Endodermal cell (in vitro differentiated cells): Measurements from ENCODE around the gene UBE2E3. TPM values are rescaled to one million over a fixed set of nuclear protein-coding genes. Genes with fewer than 3 reads are reported as not detected.

Experiments used
- DNase-seq: peaks from one replicate; pipeline ENCODE4 v3.0.0-alpha.2; 2017
- H3K27ac ChIP-seq: 2 replicates; pipeline ENCODE4 v1.5.1; 2013; ENCODE audit warnings: mild to moderate bottlenecking, low read depth, low read length, moderate library complexity
- H3K27me3 ChIP-seq: 2 replicates; pipeline ENCODE4 v1.6.1; 2013; ENCODE audit warnings: mild to moderate bottlenecking, low read length, moderate library complexity; ENCODE audit not compliant: insufficient read depth, control insufficient read depth, poor library complexity, severe bottlenecking
- H3K36me3 ChIP-seq: 2 replicates; pipeline ENCODE4 v1.7.0; 2013; ENCODE audit warnings: mild to moderate bottlenecking, low read length, moderate library complexity; ENCODE audit not compliant: control insufficient read depth, insufficient read depth
- H3K4me1 ChIP-seq: one replicate; pipeline ENCODE4 v1.7.0; 2013; ENCODE audit warnings: low read length; ENCODE audit not compliant: control insufficient read depth, insufficient read depth
- H3K4me3 ChIP-seq: 2 replicates; pipeline ENCODE4 v1.5.1; 2013; ENCODE audit warnings: mild to moderate bottlenecking, low read length, moderate library complexity
- H3K9ac ChIP-seq: 2 replicates; pipeline ENCODE4 v1.6.1; 2013; ENCODE audit warnings: mild to moderate bottlenecking, low read length, moderate library complexity; ENCODE audit not compliant: poor library complexity, severe bottlenecking; ENCODE audit errors: extremely low read depth
- H3K9me3 ChIP-seq: 2 replicates; pipeline ENCODE4 v1.6.1; 2013; ENCODE audit warnings: mild to moderate bottlenecking, low read length, moderate library complexity; ENCODE audit not compliant: control insufficient read depth
- H3K27ac Mint-ChIP-seq: 2 replicates; pipeline ENCODE4 v1.8.0; 2020; ENCODE audit warnings: mixed read lengths
- H3K27me3 Mint-ChIP-seq: 2 replicates; pipeline ENCODE4 v1.8.0; 2021; ENCODE audit warnings: mild to moderate bottlenecking, mixed read lengths; ENCODE audit not compliant: insufficient read depth
- H3K36me3 Mint-ChIP-seq: 2 replicates; pipeline ENCODE4 v1.8.0; 2020; ENCODE audit warnings: low read depth, mixed read lengths
- H3K4me1 Mint-ChIP-seq: 2 replicates; pipeline ENCODE4 v1.8.0; 2020; ENCODE audit warnings: mixed read lengths
- H3K4me3 Mint-ChIP-seq: 2 replicates; pipeline ENCODE4 v1.8.0; 2020; ENCODE audit warnings: mild to moderate bottlenecking, moderate library complexity, mixed read lengths
- H3K9me3 Mint-ChIP-seq: 2 replicates; pipeline ENCODE4 v1.8.0; 2020; ENCODE audit warnings: mild to moderate bottlenecking, mixed read lengths
- CTCF ChIP-seq: fragments of 200-600 bp; sonication (generic); conservative IDR thresholded peaks from 2 replicates; pipeline ENCODE4 v1.5.0; 2021; ENCODE audit warnings: antibody characterized with exemption, mild to moderate bottlenecking
- WGBS, 2 experiments: methylation state at CpG; one replicate each; pipeline versions ENCODE4 v1.1.5 to v1.1.7; 2013; ENCODE audit warnings: missing lambda C conversion rate in 2 of 2, mixed read lengths in 1 of 2; ENCODE audit not compliant: insufficient coverage in 1 of 2, insufficient read length in 1 of 2; 5-methylcytosine and 5-hydroxymethylcytosine counted together
- total RNA-seq, 2 donors: library from RNA; stranded (reverse); fragmentation: NEBNext Ultra II Directional in 1 of 2; extraction: Animal tissue kit (Norgen Biotek cat#: 25700) in 1 of 2; gene quantifications; 2 replicates in 1 of 2; 3 replicates in 1 of 2; pipeline ENCODE4 v1.2.1, GENCODE V29; 2021

The UBE2E3 gene
- total RNA-seq, 2 donors from 2014 or later: 84.2 to 85.0 TPM

- no peak for TF ChIP-seq CTCF
- DNase-seq: no peak
These were observed 24.4 kb downstream of the UBE2E3 start for GRCh38 chr2:181004647-181005325.

GRCh38 chr2:181005326-181005655 lies 24.9 kb downstream of the UBE2E3 start:
- Mint-ChIP-seq H3K27ac (no peak overlapping the region), H3K4me1 (peaks cover 30% of the 10 kb centered on the region), H3K27me3 (no peaks in the 10 kb centered on the region), H3K36me3 (peaks cover 5% of the 10 kb centered on the region), H3K9me3 (no peaks in the 10 kb centered on the region), H3K4me3 (no peak overlapping the region)
- Histone ChIP-seq H3K36me3 (peaks cover under 1% of the 10 kb centered on the region), H3K4me1 (no peaks in the 10 kb centered on the region), H3K4me3 (no peak overlapping the region), H3K9me3 (no peaks in the 10 kb centered on the region), H3K9ac (no peak overlapping the region), H3K27me3 (no peaks in the 10 kb centered on the region), H3K27ac (no peak overlapping the region)
- DNase-seq: no peak
- no peak for TF ChIP-seq CTCF

More at GRCh38 chr2:181004647-181005325, 24.4 kb downstream of the UBE2E3 start:
- 95 to 100% methylated on average over 4 to 5 of the region's 5 CpGs for WGBS, 2 experiments
- no peak overlapping the region for H3K4me3 Mint-ChIP-seq
- H3K36me3 ChIP-seq: peaks cover 5% of the 10 kb centered on the region
- H3K9me3 ChIP-seq: no peaks in the 10 kb centered on the region
- no peak overlapping the region for H3K27ac ChIP-seq
- no peaks in the 10 kb centered on the region for H3K9me3 Mint-ChIP-seq
- H3K9ac ChIP-seq: no peak overlapping the region
- H3K27me3 ChIP-seq: no peaks in the 10 kb centered on the region
- no peak overlapping the region for H3K4me3 ChIP-seq
- H3K27me3 Mint-ChIP-seq: no peaks in the 10 kb centered on the region
- no peak overlapping the region for H3K27ac Mint-ChIP-seq
- peaks cover 28% of the 10 kb centered on the region for H3K4me1 Mint-ChIP-seq
- H3K36me3 Mint-ChIP-seq: peaks cover 5% of the 10 kb centered on the region
- no peaks in the 10 kb centered on the region for H3K4me1 ChIP-seq

DNA sequence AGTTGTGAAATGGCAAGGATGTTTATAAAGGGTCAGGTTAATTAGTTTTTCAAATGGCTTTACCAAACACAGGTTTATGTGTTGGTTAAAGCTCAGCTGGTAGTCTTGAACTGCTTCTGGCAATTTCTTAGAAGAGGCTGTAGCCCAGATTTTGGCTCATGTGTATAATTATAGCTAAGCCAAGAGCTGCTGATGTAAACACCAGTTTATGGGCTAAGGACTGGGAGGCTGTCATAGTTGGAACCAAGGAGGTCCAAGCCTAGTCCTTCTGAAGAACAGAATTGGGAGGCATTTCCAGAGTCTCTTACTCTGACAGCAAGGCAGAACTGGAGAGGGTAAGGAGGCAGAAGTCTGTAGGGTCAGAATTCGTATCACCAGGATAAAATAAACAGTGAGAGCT lies 25.4 kb downstream of the UBE2E3 start:
- Histone ChIP-seq H3K9ac (no peak overlapping the region), H3K4me1 (no peaks in the 10 kb centered on the region), H3K9me3 (no peaks in the 10 kb centered on the region), H3K27ac (no peak overlapping the region), H3K36me3 (no peaks in the 10 kb centered on the region), H3K4me3 (no peak overlapping the region), H3K27me3 (no peaks in the 10 kb centered on the region)
- no peak overlapping the region for H3K4me3 Mint-ChIP-seq
- H3K36me3 Mint-ChIP-seq: peaks cover 5% of the 10 kb centered on the region
- H3K27ac Mint-ChIP-seq: no peak overlapping the region
- peaks cover 35% of the 10 kb centered on the region for H3K4me1 Mint-ChIP-seq
- TF ChIP-seq CTCF: no peak
- H3K9me3 Mint-ChIP-seq: no peaks in the 10 kb centered on the region
- no peaks in the 10 kb centered on the region for H3K27me3 Mint-ChIP-seq
- DNase-seq: no peak
- WGBS, 2 experiments: 95 to 100% methylated on average over 1 of the region's 1 CpG
